ENCODE measurements around the gene FOXN1.

The FOXN1 gene

DNA sequence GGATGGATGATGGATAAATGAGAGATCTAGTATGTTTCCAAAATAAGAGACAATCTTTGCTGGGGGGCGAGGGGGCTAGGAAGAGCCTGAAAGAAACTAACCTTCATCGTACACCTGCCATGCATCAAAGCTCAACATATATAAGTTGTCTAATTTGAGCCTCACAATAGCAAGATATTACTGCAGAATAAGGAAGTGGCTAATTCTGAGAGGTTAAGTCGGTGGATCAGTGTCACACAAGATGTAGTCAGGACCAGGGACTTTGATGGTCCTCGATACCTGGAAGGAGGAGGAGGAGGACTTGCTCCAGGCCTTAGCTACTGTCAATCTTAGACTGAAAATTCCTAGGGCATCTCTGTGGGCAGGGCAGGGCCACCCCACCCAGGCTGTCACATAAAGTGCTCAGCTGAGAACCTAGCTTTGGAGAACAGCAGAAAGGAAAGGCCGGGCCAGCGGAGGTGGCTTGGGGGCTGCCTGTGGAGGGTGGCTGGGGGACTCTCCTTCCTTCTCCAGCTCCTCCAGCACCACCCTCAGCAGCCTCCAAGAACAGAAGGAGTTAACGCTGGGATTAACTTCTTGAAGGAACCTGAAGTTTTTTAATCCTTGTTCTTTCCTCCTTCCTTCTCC is 33.2 kb upstream of the FOXN1 start:
- no peaks in the 10 kb centered on the region for H3K9me3 Mint-ChIP-seq
- no peak overlapping the region for H3K4me3 Mint-ChIP-seq
- no peak overlapping the region for H3K27ac Mint-ChIP-seq
- no peaks in the 10 kb centered on the region for H3K36me3 Mint-ChIP-seq (ENCODE audit: low read depth)
- no peaks in the 10 kb centered on the region for H3K27me3 Mint-ChIP-seq (ENCODE audit: low read depth)
- H3K4me1 Mint-ChIP-seq (ENCODE audit: low read depth) = peaks cover 22% of the 10 kb centered on the region

DNA sequence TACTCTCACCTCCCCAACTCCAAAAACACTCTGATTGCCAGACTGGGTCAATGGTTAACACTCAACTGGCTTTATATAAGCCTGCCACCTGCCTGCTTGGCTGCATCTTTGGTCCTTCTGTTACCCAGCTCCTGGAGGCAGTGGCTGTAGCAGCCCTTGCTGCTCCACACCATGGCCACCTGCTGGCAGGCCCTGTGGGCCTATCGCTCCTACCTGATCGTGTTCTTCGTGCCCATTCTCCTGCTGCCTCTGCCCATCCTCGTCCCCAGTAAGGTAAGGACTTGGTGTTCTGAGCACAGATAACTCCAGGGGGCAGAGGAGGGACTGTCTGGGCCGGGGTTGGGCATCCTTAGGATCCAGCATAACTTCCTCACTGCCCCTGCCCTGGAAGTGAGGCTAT is 32.6 kb upstream of the FOXN1 start, which contains the start of gene SLC13A2:
Gene SLC13A2, plus strand, starts transcription at position 103 of the 400 bp plus-strand sequence. Its CDS starts 69 bp downstream, at position 172.
- no peaks in the 10 kb centered on the region for H3K27me3 Mint-ChIP-seq (ENCODE audit: low read depth)
- H3K9me3 Mint-ChIP-seq = no peaks in the 10 kb centered on the region
- peaks cover 19% of the 10 kb centered on the region for H3K4me1 Mint-ChIP-seq (ENCODE audit: low read depth)
- H3K4me3 Mint-ChIP-seq = no peak within 1 kb of the TSS
- peak within 1 kb of the TSS; percentile 49 for H3K27ac Mint-ChIP-seq
- H3K36me3 Mint-ChIP-seq (ENCODE audit: low read depth) = no peaks in the 10 kb centered on the region

DNA sequence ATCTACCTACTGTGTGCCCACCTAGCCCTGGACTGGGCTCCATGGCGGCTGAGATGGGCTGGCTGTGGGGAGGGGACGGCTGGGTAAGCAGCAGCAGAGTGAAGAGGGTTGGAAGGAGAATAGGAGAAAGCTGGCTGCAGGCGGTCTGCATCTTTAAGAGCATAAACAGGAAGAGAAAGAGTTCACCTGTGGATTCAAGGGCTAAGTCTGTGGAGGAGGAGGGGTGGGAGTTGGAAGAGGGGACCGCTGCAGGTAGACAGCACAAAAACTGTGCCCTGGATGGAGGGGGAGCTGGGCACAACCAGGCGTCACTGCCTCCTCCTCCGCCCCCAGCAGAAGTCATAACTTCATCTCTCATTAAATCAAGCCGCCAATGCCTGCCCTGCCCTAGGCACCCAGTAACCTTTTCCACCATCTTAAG is 32.0 kb upstream of the FOXN1 start:
- Mint-ChIP-seq H3K27me3 (ENCODE audit: low read depth) (no peaks in the 10 kb centered on the region), H3K4me3 (no peak overlapping the region), H3K9me3 (no peaks in the 10 kb centered on the region), H3K27ac (no peak overlapping the region), H3K4me1 (ENCODE audit: low read depth) (peaks cover 14% of the 10 kb centered on the region), H3K36me3 (ENCODE audit: low read depth) (no peaks in the 10 kb centered on the region)

GRCh38 chr17:28475151-28475900 is 30.8 kb upstream of the FOXN1 start:
- Mint-ChIP-seq H3K9me3 (no peaks in the 10 kb centered on the region), H3K27me3 (ENCODE audit: low read depth) (no peaks in the 10 kb centered on the region), H3K4me3 (no peak overlapping the region), H3K27ac (peak overlapping the region; percentile 16), H3K4me1 (ENCODE audit: low read depth) (peaks cover 9% of the 10 kb centered on the region), H3K36me3 (ENCODE audit: low read depth) (no peaks in the 10 kb centered on the region)

GRCh38 chr17:28476076-28476865 is 29.9 kb upstream of the FOXN1 start:
- H3K9me3 Mint-ChIP-seq = no peaks in the 10 kb centered on the region
- H3K36me3 Mint-ChIP-seq (ENCODE audit: low read depth) = no peaks in the 10 kb centered on the region
- H3K4me3 Mint-ChIP-seq = no peak overlapping the region
- no peaks in the 10 kb centered on the region for H3K27me3 Mint-ChIP-seq (ENCODE audit: low read depth)
- H3K27ac Mint-ChIP-seq = no peak overlapping the region
- H3K4me1 Mint-ChIP-seq (ENCODE audit: low read depth) = peaks cover 9% of the 10 kb centered on the region

DNA sequence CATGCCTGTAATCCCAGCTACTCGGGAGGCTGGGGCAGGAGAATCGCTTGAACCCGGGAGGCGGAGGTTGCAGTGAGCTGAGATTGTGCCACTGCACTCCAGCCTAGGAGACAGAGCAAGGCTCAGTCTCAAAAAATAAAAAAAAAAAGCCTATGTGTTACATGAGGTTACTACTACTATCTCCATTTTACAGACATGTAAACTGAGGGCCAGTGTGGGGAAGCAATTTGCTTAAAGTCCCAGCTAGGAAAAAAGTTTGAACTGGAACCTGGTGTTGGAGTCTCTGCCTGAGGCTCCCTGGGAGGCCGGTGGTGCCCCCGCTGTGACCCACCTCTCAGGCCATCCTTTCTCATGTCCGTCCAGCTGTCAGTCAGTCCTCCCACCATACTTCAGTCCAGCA is 28.2 kb upstream of the FOXN1 start:
- H3K9me3 Mint-ChIP-seq = no peaks in the 10 kb centered on the region
- H3K4me1 Mint-ChIP-seq (ENCODE audit: low read depth) = peaks cover 9% of the 10 kb centered on the region
- H3K36me3 Mint-ChIP-seq (ENCODE audit: low read depth) = no peaks in the 10 kb centered on the region
- H3K27ac Mint-ChIP-seq = no peak overlapping the region
- no peak overlapping the region for H3K4me3 Mint-ChIP-seq
- no peaks in the 10 kb centered on the region for H3K27me3 Mint-ChIP-seq (ENCODE audit: low read depth)

DNA sequence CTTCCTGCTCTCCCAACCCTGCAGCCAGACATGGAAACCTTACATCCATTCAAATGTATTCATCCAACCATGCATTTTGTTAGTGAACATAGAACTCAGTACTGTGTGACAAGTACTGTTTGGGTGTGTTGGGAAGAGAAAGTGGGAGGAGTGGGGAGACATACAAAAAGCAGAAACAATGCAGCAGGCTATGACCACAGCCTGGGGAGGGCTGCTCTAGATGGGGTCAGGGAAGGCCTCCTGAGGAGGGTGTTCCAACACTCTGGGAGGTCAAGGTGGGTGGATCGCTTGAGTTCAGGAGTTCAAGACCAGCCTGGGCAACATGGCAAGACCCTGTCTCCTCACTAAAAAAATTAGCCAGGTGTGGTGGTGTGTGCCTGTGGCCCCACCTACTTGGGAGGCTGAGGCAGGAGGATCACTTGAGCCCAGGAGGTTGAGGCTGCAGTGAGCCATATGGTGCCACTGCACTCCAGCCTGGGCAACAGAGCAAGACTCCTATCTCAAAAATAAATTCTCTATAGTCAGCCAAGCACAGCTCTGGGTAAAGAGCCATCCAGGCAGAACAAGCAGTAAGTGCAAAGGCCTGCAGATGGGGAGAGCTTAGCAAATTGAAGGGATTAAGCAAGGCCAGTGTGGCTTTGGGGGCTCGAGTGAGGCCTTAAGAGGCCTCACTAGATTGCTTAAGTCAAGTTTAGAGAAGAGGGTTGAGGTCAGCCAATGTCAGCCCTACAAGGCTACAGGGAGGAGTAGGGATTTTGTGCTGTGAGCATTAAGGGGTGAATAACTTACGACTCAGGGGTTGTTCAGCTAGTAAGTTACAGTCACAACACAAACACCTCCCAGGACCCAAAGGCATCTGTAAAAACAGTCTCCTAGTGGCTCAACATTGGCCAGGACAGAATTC is 27.2 kb upstream of the FOXN1 start:
- H3K27ac Mint-ChIP-seq = no peak overlapping the region
- H3K9me3 Mint-ChIP-seq = no peaks in the 10 kb centered on the region
- peaks cover 9% of the 10 kb centered on the region for H3K4me1 Mint-ChIP-seq (ENCODE audit: low read depth)
- no peaks in the 10 kb centered on the region for H3K36me3 Mint-ChIP-seq (ENCODE audit: low read depth)
- no peaks in the 10 kb centered on the region for H3K27me3 Mint-ChIP-seq (ENCODE audit: low read depth)
- no peak overlapping the region for H3K4me3 Mint-ChIP-seq

DNA sequence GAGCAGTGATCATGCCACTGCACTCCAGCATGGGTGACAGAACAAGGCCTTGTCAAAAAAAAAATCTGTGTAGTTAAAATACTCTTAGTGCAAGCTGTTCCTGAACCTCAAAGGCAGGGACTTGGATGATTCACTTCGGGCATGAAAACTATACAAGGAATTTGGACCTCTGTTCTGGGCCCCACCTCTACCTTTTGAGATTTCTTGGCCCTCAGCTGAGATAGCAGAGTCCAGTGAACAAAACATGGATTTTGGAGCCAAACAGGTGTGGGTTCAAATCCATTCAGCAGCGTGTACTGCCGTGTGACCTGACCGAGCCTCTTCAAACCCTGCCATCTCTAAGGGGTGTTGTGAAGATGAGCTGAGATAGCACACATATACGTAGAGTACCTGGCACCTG is 25.9 kb upstream of the FOXN1 start:
- H3K27me3 Mint-ChIP-seq (ENCODE audit: low read depth) = peaks cover 5% of the 10 kb centered on the region
- no peak overlapping the region for H3K27ac Mint-ChIP-seq
- no peak overlapping the region for H3K4me3 Mint-ChIP-seq
- peaks cover 16% of the 10 kb centered on the region for H3K4me1 Mint-ChIP-seq (ENCODE audit: low read depth)
- no peaks in the 10 kb centered on the region for H3K9me3 Mint-ChIP-seq
- H3K36me3 Mint-ChIP-seq (ENCODE audit: low read depth) = no peaks in the 10 kb centered on the region

- Mint-ChIP-seq H3K4me3 (no peak overlapping the region), H3K9me3 (no peaks in the 10 kb centered on the region), H3K27ac (no peak overlapping the region), H3K27me3 (ENCODE audit: low read depth) (peaks cover 5% of the 10 kb centered on the region), H3K4me1 (ENCODE audit: low read depth) (peaks cover 11% of the 10 kb centered on the region), H3K36me3 (ENCODE audit: low read depth) (no peaks in the 10 kb centered on the region)
These were observed 25.2 kb upstream of the FOXN1 start for GRCh38 chr17:28480799-28481571.

- H3K9me3 Mint-ChIP-seq = no peaks in the 10 kb centered on the region
- H3K27me3 Mint-ChIP-seq (ENCODE audit: low read depth) = peaks cover 5% of the 10 kb centered on the region
- H3K4me1 Mint-ChIP-seq (ENCODE audit: low read depth) = peaks cover 8% of the 10 kb centered on the region
- no peak overlapping the region for H3K4me3 Mint-ChIP-seq
- no peaks in the 10 kb centered on the region for H3K36me3 Mint-ChIP-seq (ENCODE audit: low read depth)
- H3K27ac Mint-ChIP-seq = no peak overlapping the region
These were observed 23.5 kb upstream of the FOXN1 start for GRCh38 chr17:28482551-28483199.

DNA sequence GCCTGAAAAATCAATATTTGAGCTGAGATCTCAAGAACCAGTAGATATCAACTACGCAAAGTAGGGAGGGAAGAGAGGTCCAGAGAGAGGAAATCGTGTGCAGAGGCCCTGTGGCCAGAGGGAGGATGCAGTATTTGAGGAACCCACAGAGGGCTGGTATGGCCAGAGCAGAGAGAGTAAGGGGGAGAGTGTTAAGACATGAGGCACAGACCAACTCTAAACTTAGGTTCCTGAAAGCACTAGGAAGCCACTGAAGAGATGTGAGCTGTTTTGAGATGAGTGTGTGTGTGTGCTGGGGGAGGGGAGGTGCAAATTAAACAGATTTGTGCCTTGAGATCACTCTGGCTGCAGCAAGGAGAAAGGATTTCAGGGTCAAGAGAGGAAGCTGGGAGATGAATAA is 21.9 kb upstream of the FOXN1 start:
- H3K36me3 Mint-ChIP-seq (ENCODE audit: low read depth) = no peaks in the 10 kb centered on the region
- H3K27me3 Mint-ChIP-seq (ENCODE audit: low read depth) = peaks cover 5% of the 10 kb centered on the region
- no peak overlapping the region for H3K4me3 Mint-ChIP-seq
- H3K27ac Mint-ChIP-seq = peak overlapping the region; percentile 14
- no peaks in the 10 kb centered on the region for H3K9me3 Mint-ChIP-seq
- H3K4me1 Mint-ChIP-seq (ENCODE audit: low read depth) = peaks cover 8% of the 10 kb centered on the region

- H3K9me3 Mint-ChIP-seq = no peaks in the 10 kb centered on the region
- peaks cover 8% of the 10 kb centered on the region for H3K4me1 Mint-ChIP-seq (ENCODE audit: low read depth)
- H3K27me3 Mint-ChIP-seq (ENCODE audit: low read depth) = peaks cover 5% of the 10 kb centered on the region
- H3K27ac Mint-ChIP-seq = no peak overlapping the region
- H3K4me3 Mint-ChIP-seq = no peak overlapping the region
- H3K36me3 Mint-ChIP-seq (ENCODE audit: low read depth) = no peaks in the 10 kb centered on the region
These were observed 21.1 kb upstream of the FOXN1 start for GRCh38 chr17:28485049-28485448.

- peaks cover 9% of the 10 kb centered on the region for H3K27me3 Mint-ChIP-seq (ENCODE audit: low read depth)
- peaks cover 8% of the 10 kb centered on the region for H3K4me1 Mint-ChIP-seq (ENCODE audit: low read depth)
- H3K4me3 Mint-ChIP-seq = no peak overlapping the region
- no peaks in the 10 kb centered on the region for H3K9me3 Mint-ChIP-seq
- H3K36me3 Mint-ChIP-seq (ENCODE audit: low read depth) = no peaks in the 10 kb centered on the region
- no peak overlapping the region for H3K27ac Mint-ChIP-seq
These were observed 18.1 kb upstream of the FOXN1 start for GRCh38 chr17:28487881-28488532.

Data from T-helper 1 cell treated with Interleukin-12 subunit alpha and Interleukin-12 subunit beta and Interleukin-4 antibody, amounts not matched to agents 30 μg/mL and 1 μg/mL, for 36 hours (primary cell).